Type B pancreatic cell (in vitro differentiated cells): ENCODE measurements around the gene LY9. TPM values are rescaled to one million over a fixed set of nuclear protein-coding genes. Genes with fewer than 3 reads are reported as not detected.
"Not testable (repeated sequence)": the region's sequence is repeated elsewhere in the genome, so short reads cannot be mapped to it uniquely, and the experiment has no call there.

Source experiments
- DNase-seq: peaks from one replicate; pipeline ENCODE4 v3.0.0; 2021; ENCODE audit warnings: mixed read lengths; ENCODE audit not compliant: unreplicated experiment; ENCODE audit errors: extremely low spot score
- H3K27ac Mint-ChIP-seq: 2 replicates; pipeline ENCODE4 v1.8.0; 2021; ENCODE audit warnings: mild to moderate bottlenecking, mixed read lengths
- H3K27me3 Mint-ChIP-seq: 2 replicates; pipeline ENCODE4 v1.8.0; 2021; ENCODE audit warnings: mixed read lengths
- H3K36me3 Mint-ChIP-seq: 2 replicates; pipeline ENCODE4 v1.8.0; 2021; ENCODE audit warnings: mixed read lengths
- H3K4me1 Mint-ChIP-seq: one replicate; pipeline ENCODE4 v1.8.0; 2021; ENCODE audit warnings: mixed read lengths; ENCODE audit not compliant: unreplicated experiment
- H3K4me3 Mint-ChIP-seq: 2 replicates; pipeline ENCODE4 v1.8.0; 2021; ENCODE audit warnings: mild to moderate bottlenecking, mixed read lengths
- H3K9me3 Mint-ChIP-seq: 2 replicates; pipeline ENCODE4 v1.8.0; 2021; ENCODE audit warnings: mixed read lengths
- total RNA-seq: library from RNA; stranded (reverse); gene quantifications from 2 replicates; pipeline ENCODE4 v1.2.1, GENCODE V29; 2021; ENCODE audit warnings: low replicate concordance
- TF ChIP-seq, protein P1 (sequence below): fragments of 200-600 bp; sonication (generic); conservative IDR thresholded peaks from 2 replicates; pipeline ENCODE4 v1.5.0; 2021; ENCODE audit warnings: antibody characterized with exemption, mild to moderate bottlenecking

The LY9 gene
- total RNA-seq, 1 donor from 2014 or later = not detected

DNA sequence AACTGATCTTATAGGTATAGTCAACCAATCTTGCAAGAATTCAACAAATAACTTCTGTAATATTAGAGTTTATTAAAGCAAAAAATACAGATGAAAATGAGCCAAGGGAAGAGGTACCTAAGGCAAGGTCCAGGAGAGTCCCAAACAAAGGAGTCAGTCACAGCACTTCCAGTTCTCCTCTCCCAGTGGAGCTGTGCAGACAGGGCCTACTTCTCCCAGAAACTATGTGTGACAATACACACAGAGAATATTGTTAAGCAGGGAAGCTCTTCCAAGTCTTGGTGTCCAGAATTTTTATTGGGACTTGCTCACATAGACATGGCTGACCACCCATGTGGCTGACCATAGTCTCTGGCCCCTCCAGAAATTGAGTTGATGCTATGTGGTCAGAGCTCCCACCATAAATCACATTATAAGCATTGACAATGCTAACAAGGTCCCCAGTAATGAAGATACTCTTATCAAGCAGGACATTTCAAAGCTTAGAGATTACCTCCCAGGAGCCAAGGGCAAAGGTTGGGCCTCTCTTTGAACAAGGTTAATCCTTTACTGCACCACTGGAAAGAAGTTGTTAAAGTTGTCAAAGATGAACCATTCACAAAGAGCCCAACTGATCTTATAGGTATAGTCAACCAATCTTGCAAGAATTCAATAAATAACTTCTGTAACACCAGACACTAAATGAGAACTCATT is 70.2 kb downstream of the LY9 start:
- H3K36me3 Mint-ChIP-seq = no peaks in the 10 kb centered on the region
- no peak for DNase-seq
- H3K4me1 Mint-ChIP-seq = no peaks in the 10 kb centered on the region
- TF ChIP-seq, protein P1, sequence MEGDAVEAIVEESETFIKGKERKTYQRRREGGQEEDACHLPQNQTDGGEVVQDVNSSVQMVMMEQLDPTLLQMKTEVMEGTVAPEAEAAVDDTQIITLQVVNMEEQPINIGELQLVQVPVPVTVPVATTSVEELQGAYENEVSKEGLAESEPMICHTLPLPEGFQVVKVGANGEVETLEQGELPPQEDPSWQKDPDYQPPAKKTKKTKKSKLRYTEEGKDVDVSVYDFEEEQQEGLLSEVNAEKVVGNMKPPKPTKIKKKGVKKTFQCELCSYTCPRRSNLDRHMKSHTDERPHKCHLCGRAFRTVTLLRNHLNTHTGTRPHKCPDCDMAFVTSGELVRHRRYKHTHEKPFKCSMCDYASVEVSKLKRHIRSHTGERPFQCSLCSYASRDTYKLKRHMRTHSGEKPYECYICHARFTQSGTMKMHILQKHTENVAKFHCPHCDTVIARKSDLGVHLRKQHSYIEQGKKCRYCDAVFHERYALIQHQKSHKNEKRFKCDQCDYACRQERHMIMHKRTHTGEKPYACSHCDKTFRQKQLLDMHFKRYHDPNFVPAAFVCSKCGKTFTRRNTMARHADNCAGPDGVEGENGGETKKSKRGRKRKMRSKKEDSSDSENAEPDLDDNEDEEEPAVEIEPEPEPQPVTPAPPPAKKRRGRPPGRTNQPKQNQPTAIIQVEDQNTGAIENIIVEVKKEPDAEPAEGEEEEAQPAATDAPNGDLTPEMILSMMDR = no peak
- H3K27me3 Mint-ChIP-seq = no peaks in the 10 kb centered on the region
- no peak overlapping the region for H3K4me3 Mint-ChIP-seq
- H3K9me3 Mint-ChIP-seq = no peaks in the 10 kb centered on the region
- no peak overlapping the region for H3K27ac Mint-ChIP-seq

DNA sequence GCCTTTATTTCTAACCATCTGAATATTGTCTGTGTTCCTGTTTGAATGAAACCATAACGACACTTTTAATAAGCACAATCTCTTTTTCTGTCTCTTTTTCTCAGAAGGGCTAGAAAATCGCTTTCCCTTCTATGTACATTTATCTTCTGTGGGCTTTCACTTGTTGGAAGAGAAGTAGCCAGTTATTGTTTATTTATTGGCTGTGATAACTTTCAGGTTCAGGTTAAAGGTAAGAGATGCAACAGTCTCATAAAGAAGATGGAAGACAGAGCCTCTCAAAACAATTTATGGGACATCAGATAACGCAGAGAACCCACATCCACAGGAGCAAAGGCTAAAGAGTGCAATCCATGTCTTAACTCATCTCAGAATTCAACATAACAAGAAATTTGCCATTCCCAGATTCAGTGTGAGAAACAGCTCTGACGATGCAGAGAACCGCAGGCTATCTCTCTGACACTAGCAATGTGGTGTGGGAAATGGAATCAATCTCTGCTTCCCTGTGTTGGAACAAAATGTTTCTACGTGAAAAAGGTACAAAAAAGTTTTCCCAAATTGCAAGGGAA is 70.8 kb downstream of the LY9 start:
- no peaks in the 10 kb centered on the region for H3K36me3 Mint-ChIP-seq
- H3K4me1 Mint-ChIP-seq = no peaks in the 10 kb centered on the region
- no peak overlapping the region for H3K27ac Mint-ChIP-seq
- no peak for DNase-seq
- no peaks in the 10 kb centered on the region for H3K9me3 Mint-ChIP-seq
- TF ChIP-seq, protein P1 = no peak
- no peaks in the 10 kb centered on the region for H3K27me3 Mint-ChIP-seq
- no peak overlapping the region for H3K4me3 Mint-ChIP-seq

DNA sequence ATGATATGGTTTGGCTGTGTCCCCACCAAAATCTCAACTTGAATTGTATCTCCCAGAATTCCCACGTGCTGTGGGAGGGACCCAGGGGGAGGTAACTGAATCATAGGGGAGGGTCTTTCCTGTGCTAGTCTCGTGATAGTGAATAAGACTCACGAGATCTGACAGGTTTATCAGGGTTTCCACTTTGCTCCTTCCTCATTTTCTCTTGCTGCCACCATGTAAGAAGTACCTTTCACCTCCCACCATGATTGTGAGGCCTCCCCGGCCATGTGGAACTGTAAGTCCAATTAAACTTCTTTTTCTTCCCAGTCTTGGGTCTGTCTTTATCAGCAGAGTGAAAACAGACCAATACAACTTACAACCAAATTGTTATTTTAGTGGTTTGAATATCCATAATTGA is 71.7 kb downstream of the LY9 start:
- H3K4me1 Mint-ChIP-seq, H3K36me3 Mint-ChIP-seq, H3K27me3 Mint-ChIP-seq, H3K27ac Mint-ChIP-seq, DNase-seq, H3K4me3 Mint-ChIP-seq, H3K9me3 Mint-ChIP-seq: not testable (repeated sequence)

DNA sequence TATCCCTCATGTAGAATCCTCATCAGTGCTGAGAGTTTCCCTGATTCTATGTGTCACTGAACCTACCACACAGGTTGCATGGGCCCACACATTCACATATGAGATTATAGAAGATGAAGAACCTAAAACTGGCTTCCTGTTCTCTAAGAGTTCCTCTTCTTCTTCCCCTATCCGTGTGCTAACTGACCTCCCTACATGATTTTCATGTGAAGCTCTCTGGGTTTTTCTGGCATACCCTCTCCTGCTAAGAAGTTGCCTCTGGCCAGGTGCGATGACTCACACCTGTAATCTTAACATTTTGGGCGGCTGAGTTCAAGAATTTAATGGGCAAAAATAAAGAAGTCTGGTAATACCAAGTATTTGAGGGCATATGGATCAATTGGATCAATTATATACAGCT is 72.2 kb downstream of the LY9 start:
- no peaks in the 10 kb centered on the region for H3K36me3 Mint-ChIP-seq
- no peaks in the 10 kb centered on the region for H3K4me1 Mint-ChIP-seq
- no peaks in the 10 kb centered on the region for H3K9me3 Mint-ChIP-seq
- H3K27ac Mint-ChIP-seq = no peak overlapping the region
- TF ChIP-seq, protein P1 = no peak
- no peaks in the 10 kb centered on the region for H3K27me3 Mint-ChIP-seq
- no peak overlapping the region for H3K4me3 Mint-ChIP-seq
- DNase-seq = no peak

DNA sequence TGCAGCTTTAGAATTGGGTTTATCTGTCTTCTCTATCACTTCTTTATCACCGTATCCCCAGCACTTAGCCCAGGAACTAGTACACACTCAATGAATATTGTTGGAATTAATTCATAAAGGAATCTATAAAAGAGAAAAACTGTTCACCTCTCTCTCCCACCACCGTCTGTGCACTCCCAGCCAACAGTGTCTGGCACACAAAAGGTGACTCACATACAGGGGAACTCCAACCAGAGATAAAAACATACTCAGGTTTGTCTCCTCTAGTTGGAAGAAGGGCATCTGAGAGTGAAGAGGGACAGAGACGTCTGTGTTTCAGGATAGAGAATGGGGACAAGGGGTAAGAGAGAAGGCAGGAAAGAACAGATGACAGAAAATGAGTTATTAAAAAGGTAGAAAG is 79.0 kb downstream of the LY9 start:
- H3K36me3 Mint-ChIP-seq = no peaks in the 10 kb centered on the region
- no peak overlapping the region for H3K4me3 Mint-ChIP-seq
- no peaks in the 10 kb centered on the region for H3K4me1 Mint-ChIP-seq
- TF ChIP-seq, protein P1 = no peak
- H3K27me3 Mint-ChIP-seq = peaks cover 9% of the 10 kb centered on the region
- no peak overlapping the region for H3K27ac Mint-ChIP-seq
- no peak for DNase-seq
- no peaks in the 10 kb centered on the region for H3K9me3 Mint-ChIP-seq

DNA sequence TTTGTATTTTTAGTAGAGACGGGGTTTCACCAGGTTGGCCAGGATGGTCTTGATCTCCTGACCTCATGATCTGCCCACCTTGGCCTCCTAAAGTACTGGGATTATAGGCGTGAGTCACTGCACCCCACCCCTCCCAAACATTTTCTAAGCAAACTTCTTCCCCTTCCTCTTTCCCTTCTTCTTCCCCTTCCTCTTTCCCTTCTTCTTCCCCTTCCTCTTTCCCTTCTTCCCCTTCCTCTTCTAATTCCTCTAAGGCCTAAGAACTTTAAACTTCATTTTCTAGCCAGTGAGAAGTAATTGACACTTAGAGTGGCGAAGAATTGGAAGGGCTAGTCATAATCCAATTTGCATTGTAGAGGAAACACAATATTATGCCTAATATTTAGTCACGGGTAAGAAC is 79.6 kb downstream of the LY9 start:
- H3K27me3 Mint-ChIP-seq, H3K36me3 Mint-ChIP-seq, H3K27ac Mint-ChIP-seq, DNase-seq, H3K4me1 Mint-ChIP-seq, H3K9me3 Mint-ChIP-seq, H3K4me3 Mint-ChIP-seq: not testable (repeated sequence)
